ENCODE results near the gene SPAG4.

SPAG4 gene

GRCh38 chr20:35660122-35660937 lies 44.7 kb downstream of the SPAG4 start:
- no peak for DNase-seq

GRCh38 chr20:35661053-35661452 lies 45.4 kb downstream of the SPAG4 start:
- no peak for DNase-seq

- DNase-seq = no peak
Observed at GRCh38 chr20:35661908-35662307, 46.3 kb downstream of the SPAG4 start.

GRCh38 chr20:35662551-35662950 lies 46.9 kb downstream of the SPAG4 start:
- DNase-seq = no peak

GRCh38 chr20:35663516-35664465 lies 48.2 kb downstream of the SPAG4 start:
- DNase-seq = peak; percentile 85

- peak; percentile 97 for DNase-seq
Observed at GRCh38 chr20:35664466-35665206, 49.0 kb downstream of the SPAG4 start, which contains the start of the genes CPNE1 and RBM12. CPNE1 (minus strand) TSS chr20:35664900; CDS start chr20:35632923, 31,977 bp downstream. RBM12 (minus strand) TSS chr20:35664900; CDS start chr20:35655322, 9,578 bp downstream.

- DNase-seq = no peak
Observed at GRCh38 chr20:35665949-35666288, 50.3 kb downstream of the SPAG4 start.

- DNase-seq = no peak
Observed at GRCh38 chr20:35669221-35669620, 53.6 kb downstream of the SPAG4 start.

- DNase-seq = no peak
Observed at GRCh38 chr20:35669681-35670080, 54.1 kb downstream of the SPAG4 start.

All from NCI-H82 (cell line).